KG1 (cell line): ENCODE results near the gene FUOM.

Experiments
- DNase-seq: peaks from one replicate; lab custom pipeline; 2025; lab: John Stamatoyannopoulos, UW

FUOM gene

DNA sequence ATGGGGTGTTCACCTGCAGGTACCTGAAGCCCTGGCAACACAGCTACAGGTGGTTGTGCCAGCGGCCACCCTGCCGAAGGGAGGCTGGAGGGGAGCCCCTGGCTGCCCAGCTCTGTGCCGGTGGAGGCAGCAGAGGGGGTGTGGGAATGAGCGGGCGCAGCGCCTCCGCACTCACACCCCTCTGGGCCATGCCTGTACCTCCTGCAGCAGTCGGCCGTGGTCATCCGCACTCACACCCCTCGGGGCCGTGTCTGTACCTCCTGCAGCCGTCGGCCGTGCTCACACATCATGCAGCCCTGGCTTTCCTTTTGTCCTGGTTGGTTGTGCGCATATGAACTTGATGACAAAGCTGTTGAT lies 47.4 kb downstream of the FUOM start:
- DNase-seq, result no peak

DNA sequence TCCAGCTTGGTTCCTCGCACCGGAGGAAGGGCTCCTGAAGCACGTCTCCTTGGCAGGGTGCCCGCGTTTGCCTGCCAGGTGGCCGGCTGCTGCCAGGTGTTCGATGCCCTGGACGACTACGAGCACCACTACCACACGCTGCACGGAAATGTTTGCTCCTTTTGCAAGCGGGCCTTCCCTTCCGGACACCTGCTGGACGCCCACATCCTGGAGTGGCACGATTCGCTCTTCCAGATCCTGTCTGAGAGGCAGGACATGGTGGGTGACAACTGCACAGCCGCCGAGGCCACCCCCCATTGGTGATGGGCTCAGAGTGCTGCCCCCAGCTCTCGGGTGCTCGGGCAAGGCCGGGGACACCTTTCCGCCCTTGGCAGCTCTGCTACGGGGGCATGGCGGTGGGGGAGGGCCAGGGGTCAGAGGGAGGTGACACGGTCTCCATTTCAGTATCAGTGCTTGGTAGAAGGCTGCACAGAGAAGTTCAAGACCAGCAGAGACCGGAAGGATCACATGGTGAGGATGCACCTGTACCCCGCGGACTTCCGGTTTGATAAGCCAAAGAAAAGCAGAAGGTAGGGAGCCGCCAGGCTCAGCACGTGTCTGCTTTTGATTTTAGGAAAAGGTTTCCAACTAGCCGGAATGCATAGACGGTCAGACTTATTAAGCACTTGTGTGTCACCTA lies 48.0 kb downstream of the FUOM start:
- DNase-seq, result no peak

DNA sequence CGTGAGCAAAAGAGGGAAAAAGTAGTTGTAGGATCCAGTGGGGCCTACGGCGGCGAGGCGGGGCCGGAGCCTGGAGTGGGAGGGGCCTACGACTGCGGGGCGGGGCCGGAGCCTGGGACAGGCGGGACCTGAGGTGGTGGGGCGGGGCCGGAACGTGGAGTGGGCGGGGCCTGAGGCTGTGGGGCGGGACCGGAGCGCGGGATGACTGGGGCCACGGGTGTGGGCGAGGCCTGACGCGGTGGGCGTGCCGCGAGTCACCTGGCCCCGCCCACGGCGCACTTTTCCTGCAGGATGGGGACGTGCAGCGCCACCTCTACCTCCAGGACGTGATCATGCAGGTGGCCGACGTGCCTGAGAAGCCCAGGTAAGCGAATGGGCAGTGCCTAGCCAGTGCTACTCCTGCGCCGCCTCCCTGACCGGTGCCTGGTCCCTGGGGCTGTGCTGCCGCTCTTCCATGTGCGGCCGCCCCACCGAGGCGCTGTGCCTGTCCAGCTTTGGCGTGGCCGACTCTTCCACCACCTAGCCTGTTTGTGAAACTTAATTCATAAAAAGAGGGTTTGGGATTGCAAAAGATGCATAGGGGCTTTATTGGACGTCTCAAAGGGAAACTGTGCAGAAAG lies 48.6 kb downstream of the FUOM start:
- peak; percentile 89 for DNase-seq

DNA sequence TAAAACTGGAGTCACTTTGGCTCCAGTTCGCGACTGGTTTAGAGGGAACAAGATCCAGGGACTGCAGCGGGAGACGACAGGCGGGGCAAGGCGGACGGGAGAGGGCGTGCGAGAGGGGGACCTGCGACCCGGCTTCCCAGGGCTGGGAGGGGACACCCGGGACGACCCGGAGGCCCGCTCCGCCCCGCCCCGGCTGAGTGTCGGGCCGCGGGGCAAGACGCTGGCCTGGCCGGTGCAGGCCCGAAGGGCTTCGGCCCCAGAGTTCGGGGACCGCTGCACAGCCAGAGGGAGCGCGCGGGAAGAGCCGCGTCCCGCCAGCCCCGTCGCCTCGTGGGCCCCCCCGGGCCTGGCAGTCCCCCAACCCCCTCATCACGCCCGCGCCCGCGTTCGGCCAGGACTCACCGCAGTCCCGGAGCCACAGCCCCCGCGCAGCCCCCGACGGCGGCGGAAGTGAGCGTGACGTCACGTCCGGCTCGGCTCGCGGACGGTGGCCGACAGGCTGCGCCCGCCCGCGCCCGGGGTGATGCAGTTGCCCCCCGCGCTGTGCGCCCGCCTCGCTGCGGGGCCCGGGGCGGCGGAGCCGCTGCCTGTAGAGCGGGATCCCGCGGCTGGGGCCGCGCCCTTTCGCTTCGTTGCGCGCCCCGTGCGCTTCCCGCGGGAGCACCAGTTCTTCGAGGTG lies 49.3 kb downstream of the FUOM start, which contains the start of the genes TUBGCP2 and ZNF511:
Gene TUBGCP2, minus strand, starts transcription at position 452 of the 679 bp plus-strand sequence. CDS start 5,931 bp downstream, outside the sequence.
Gene ZNF511, plus strand, starts transcription at position 494 of the 679 bp plus-strand sequence. Its CDS starts 30 bp downstream, at position 524.
- peak; percentile 89 for DNase-seq

DNA sequence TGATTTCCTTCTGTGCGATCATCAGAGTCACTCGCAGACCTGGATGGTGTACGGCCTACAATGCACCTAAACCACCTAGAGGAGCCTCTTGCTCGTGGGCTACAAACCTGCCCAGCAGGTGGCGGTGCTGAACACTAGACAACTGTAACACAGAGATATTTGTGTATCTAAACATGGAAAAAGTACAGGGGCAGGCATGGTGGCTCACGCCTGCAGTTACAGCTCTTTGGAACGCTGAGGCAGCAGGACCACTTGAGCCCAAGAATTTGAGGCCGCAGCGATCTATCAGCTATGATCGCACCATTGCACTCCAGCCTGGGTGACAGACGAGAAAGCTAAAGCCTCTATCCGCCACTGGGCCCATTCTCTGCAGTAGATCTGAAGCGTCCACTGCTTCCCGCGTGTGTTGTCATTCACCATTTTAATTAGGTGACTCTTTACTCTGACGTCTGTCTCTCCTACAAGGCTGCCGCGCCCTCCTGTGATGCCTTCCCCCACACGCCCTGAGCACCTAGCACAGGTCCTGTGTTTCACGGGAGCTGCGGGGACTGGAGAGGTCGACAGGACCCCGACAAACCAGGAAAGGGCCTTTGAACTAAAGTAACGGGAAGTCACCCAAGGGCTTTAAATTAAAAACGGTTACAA lies 49.9 kb downstream of the FUOM start:
- DNase-seq, result peak; percentile 76

DNA sequence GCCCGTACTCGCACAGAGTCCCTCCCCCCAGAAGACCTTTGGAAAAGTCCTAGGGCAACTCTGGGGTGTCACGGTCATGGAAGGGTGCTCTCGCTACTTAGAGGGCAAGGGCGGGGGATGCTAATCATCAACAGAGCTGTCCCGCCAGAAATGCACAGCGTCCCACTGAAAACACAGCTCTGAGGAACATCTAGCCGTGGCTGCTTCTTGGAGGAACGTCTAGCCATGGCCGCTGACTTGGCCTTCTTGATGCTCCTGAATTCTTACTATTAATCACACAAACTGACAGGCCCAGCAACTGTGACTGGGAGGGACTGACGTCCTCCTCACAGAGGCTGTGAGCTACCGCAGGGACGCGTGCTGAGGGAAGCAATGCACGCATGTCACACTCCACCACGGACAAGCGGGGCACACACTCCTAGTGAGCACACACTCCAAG lies 50.9 kb downstream of the FUOM start:
- no peak for DNase-seq

DNA sequence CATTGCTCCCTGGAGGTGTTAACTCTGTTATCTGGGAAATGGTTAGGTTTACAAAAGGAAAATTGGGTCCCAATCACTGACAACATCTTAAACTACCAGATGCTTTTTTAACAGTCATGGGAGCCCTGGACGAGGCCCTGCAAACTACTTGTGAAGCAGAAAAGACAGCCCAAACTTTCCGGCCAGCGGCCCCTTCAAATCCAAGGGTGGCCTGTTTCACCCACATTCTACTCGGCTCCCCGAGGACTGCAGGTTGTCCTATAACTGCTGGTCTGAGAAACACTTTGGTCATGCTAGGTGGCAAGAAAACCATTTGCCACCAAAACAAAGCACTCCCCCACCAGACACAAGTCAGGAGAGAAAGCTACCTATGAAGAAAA lies 51.7 kb downstream of the FUOM start:
- DNase-seq, result no peak
